SKM-1 (cell line): ENCODE measurements around the gene ACSM2B.
"Not testable (repeated sequence)": the region's sequence is repeated elsewhere in the genome, so short reads cannot be mapped to it uniquely, and the experiment has no call there.

Experiments used
- DNase-seq: peaks from one replicate; lab custom pipeline; 2025; ENCODE audit not compliant: unreplicated experiment; lab: John Stamatoyannopoulos, UW

Gene ACSM2B

DNA sequence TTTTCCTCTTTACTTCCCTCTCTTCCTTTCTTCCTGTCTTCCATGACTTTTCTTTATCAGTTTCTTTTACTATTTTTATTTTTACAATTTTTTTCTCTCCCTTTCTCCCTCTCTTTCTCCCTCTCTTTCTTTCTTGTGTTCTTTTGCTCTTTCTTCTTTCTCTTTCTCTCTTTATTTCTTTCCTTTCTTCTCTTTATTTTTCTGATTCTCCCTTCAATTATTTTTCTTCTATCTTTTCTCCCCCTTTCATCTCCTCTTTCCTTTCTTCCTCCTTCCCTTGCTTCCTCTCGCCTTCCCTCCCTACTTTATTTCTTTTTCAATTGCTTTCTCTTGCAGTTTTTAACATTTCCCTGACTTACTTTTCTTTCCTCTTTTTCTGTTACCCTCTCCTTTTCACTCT lies 39.5 kb downstream of the ACSM2B start:
- not testable (repeated sequence) for DNase-seq

DNA sequence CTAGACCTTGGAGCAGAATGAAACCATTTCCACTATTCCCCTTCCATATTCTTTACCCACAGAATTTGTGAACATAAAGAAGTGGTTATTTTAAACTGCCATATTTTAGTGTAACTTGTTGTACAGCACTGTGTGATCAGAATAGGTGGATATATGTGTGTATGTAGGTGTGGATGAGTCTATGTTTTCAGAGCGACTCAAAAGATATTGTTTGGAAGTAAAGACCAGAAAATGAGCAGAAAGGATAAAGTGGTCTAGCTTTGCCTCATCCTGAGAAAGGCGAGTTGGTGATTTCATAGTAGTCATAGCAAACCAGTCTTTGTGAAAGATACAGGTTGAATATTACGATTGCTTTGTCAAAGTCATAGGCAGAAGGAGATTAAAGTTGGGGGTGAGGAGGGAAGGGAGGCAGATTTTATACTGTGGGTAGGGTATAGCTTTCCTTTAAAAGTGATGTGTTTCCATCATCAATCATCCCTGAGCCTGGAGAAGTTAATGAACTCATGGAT lies 43.8 kb downstream of the ACSM2B start:
- not testable (repeated sequence) for DNase-seq

DNA sequence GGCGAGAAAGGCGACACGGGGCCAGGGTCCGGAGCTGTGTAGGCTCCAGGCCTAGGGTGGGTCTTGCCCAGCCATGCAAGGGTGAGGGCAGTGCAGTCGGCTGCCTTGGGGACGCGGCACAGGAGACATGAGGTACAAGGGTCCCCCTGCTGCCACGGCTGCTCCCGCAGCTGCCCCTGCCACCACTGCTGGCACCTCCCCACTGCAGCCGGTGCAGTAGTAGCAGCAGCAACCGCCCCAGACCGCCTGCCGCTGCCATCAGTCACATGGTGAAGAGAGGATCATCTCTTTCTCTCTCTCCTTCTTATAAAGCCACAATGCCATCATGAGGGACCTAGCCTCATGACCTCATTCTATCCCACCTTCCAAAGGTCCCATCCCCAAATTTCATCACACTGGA lies 44.4 kb downstream of the ACSM2B start:
- not testable (repeated sequence) for DNase-seq

DNA sequence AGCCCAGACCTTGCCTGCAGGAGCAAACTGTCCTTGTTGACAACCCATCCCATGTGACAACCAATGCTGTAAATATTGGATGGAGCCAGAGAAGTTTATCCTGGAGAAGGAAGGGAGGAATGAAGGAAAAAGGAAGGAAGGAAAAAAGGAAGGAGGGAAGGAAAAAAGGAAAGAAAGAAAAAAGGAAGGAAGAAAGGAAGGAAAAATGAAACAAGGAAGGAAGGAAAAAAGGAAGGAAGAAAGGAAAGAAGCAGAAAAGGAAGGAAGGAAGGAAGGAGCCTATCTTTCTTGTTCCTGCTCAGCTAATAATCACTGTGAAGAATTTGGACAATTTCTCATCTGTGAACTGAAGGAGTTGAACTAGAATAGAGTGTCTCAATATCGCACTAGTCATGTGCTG lies 56.1 kb downstream of the ACSM2B start:
- no peak for DNase-seq

DNA sequence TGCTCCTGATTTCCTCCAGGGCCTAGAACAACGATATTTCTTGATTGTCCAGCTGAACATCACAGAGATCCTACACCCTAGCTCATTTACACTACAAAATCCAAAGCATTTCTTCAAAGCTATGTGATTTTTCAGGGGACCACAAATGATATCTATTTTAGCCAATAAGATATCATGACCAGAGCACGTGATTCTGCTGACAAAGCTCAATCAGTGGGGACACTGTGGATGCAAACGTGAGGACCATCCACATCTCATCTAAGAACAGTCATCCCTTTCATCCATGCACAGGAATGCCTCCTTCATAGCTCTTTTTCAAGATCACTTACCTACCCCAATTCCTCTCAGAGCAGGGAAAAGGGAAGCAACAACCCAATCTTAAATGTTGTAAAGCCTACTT lies 56.9 kb downstream of the ACSM2B start:
- DNase-seq, result no peak

DNA sequence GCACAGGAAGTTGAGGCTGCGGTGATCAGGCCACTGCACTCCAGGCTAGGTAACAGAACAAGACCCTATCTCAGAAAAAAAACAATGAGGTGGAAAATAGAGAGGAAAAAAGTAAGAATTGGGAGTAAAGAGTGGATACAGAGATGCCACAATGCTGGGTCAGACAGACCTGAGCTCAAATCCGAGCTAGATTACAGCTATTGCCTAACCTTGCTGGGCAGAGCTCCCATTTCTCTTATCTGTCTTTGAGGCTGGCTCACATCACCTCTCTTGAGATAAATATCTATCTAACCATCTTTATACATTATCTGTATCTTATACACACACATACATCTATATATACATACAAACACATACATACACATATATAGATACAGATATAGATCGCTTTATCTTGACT lies 59.0 kb downstream of the ACSM2B start:
- DNase-seq, result no peak

DNA sequence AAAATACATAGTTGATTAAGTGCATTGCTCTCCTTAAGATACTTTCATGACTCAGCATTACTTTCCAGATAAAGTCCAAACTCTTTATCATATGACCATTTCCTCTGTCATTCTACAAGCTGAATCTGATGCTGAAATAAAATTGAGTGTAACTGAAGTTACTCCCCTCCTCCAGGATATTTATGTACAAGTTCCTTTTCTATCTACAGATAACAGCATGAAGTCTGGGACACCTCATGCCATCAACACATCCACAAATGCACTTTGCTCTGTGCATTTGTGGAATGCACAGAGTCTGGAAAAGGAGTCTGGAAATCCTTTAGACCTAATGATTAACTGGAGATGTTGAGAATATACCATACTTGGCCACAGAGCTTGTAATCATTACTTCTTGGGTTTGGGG lies 60.5 kb downstream of the ACSM2B start:
- DNase-seq, result no peak

DNA sequence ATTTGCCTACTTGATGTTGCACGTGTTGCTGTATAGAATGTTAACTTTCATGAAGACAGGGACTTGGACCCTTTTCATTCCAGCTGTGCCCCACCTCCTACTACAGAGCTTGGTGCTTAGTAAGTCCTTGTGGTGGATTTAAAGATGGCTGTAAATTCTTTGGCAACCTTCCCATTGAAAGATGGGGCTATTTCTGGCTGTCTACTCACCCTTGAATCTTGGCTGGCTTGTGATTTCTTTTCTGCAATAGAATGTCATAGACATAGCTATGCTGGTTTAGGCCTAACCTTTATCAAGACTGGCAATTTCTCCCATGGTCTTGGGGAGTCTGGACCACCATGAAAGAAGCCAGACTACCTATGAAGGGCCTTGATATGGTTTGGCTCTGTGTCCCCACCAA lies 65.8 kb downstream of the ACSM2B start:
- no peak for DNase-seq

DNA sequence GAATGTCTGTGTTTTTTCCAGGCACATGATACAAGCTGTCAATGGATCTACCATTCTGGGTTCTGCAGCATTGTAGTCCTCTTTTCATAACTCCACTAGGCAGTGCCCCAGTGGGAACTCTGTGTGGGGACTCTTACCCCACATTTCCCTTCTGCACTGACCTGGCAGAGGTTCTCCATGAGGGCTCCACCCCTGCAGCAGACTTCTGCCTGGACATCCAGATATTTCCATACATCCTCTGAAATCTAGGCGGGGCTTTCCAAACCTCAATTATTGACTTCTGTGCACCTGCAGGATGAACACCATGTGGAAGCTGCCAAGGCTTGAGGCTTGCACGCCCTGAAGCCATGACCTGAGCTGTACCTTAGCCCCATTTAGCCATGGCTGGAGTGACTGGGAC lies 68.9 kb downstream of the ACSM2B start:
- DNase-seq, result no peak

DNA sequence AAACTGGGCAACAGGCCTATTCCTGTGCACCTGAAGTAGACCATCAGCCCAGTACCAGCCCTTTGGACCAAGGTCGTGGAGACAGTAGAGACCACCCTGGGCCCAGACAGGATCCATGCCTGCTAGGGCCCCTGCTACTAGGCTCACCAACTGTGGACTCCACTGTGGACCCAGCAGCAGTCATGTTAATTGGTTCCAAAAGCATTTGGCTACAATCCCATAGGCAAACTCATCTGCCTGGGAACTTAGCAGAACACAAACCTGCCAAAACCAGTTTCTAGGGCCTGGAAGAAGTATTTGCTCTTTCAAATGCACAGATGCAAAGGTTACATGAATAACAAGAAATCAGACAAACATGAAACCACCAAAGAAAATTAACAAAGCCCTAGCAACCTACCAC lies 71.7 kb downstream of the ACSM2B start:
- no peak for DNase-seq

DNA sequence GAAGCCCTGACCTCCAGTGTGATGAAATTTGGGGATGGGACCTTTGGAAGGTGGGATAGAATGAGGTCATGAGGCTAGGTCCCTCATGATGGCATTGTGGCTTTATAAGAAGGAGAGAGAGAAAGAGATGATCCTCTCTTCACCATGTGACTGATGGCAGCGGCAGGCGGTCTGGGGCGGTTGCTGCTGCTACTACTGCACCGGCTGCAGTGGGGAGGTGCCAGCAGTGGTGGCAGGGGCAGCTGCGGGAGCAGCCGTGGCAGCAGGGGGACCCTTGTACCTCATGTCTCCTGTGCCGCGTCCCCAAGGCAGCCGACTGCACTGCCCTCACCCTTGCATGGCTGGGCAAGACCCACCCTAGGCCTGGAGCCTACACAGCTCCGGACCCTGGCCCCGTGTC lies 84.7 kb downstream of the ACSM2B start:
- DNase-seq, result not testable (repeated sequence)

DNA sequence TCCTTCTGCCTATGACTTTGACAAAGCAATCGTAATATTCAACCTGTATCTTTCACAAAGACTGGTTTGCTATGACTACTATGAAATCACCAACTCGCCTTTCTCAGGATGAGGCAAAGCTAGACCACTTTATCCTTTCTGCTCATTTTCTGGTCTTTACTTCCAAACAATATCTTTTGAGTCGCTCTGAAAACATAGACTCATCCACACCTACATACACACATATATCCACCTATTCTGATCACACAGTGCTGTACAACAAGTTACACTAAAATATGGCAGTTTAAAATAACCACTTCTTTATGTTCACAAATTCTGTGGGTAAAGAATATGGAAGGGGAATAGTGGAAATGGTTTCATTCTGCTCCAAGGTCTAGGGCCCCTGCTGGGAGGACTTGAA lies 85.2 kb downstream of the ACSM2B start:
- not testable (repeated sequence) for DNase-seq
